IMR-90 (cell line): ENCODE measurements around the gene ZNHIT2.

ENCODE experiments used
- BHLHE40 ChIP-seq: fragments of 150-350 bp; IDR thresholded peaks from 2 replicates; pipeline ENCODE4 v1.6.1; 2016; ENCODE audit warnings: mild to moderate bottlenecking, low read depth, low read length
- CEBPB ChIP-seq: IDR thresholded peaks from 2 replicates; pipeline ENCODE4 v1.6.1; 2012; ENCODE audit warnings: low read depth, low read length, improper control_type of control experiment
- CHD1 ChIP-seq: IDR thresholded peaks from 2 replicates; pipeline ENCODE4 v1.6.1; 2012; ENCODE audit warnings: low read depth, low read length, improper control_type of control experiment
- FOS ChIP-seq: fragments of 150-350 bp; IDR thresholded peaks from 2 replicates; pipeline ENCODE4 v1.6.1; 2016; ENCODE audit warnings: low read depth, low read length
- MAZ ChIP-seq: IDR thresholded peaks from 2 replicates; pipeline ENCODE4 v1.6.1; 2012; ENCODE audit warnings: low read depth, mild to moderate bottlenecking, low read length, improper control_type of control experiment, moderate library complexity, borderline replicate concordance
- MXI1 ChIP-seq: IDR thresholded peaks from 2 replicates; pipeline ENCODE4 v1.6.1; 2012; ENCODE audit warnings: low read depth, mild to moderate bottlenecking, low read length, moderate library complexity, borderline replicate concordance
- POLR2A ChIP-seq: IDR thresholded peaks from 2 replicates; pipeline ENCODE4 v1.6.1; 2012; ENCODE audit warnings: mild to moderate bottlenecking, low read depth, low read length
- RAD21 ChIP-seq: IDR thresholded peaks from 2 replicates; pipeline ENCODE4 v1.6.1; 2012; ENCODE audit warnings: low read length, improper control_type of control experiment
- RFX5 ChIP-seq: IDR thresholded peaks from 2 replicates; pipeline ENCODE4 v1.8.0; 2012; ENCODE audit warnings: low read depth, mild to moderate bottlenecking, low read length, moderate library complexity
- SMC3 ChIP-seq: fragments of 150-350 bp; IDR thresholded peaks from 2 replicates; pipeline ENCODE4 v1.6.1; 2016; ENCODE audit warnings: low read depth, mild to moderate bottlenecking, antibody characterized with exemption, low read length, moderate library complexity
- TF ChIP-seq, protein P1 (sequence below): conservative IDR thresholded peaks from 2 replicates; pipeline ENCODE4 v1.5.1; 2012; ENCODE audit warnings: mild to moderate bottlenecking, low read depth, low read length, improper control_type of control experiment
- TF ChIP-seq, protein P2 (sequence below): fragments of 150-350 bp; IDR thresholded peaks from 2 replicates; pipeline ENCODE4 v1.6.1; 2016; ENCODE audit warnings: low read depth, mild to moderate bottlenecking, low read length, moderate library complexity, borderline replicate concordance

DNA sequence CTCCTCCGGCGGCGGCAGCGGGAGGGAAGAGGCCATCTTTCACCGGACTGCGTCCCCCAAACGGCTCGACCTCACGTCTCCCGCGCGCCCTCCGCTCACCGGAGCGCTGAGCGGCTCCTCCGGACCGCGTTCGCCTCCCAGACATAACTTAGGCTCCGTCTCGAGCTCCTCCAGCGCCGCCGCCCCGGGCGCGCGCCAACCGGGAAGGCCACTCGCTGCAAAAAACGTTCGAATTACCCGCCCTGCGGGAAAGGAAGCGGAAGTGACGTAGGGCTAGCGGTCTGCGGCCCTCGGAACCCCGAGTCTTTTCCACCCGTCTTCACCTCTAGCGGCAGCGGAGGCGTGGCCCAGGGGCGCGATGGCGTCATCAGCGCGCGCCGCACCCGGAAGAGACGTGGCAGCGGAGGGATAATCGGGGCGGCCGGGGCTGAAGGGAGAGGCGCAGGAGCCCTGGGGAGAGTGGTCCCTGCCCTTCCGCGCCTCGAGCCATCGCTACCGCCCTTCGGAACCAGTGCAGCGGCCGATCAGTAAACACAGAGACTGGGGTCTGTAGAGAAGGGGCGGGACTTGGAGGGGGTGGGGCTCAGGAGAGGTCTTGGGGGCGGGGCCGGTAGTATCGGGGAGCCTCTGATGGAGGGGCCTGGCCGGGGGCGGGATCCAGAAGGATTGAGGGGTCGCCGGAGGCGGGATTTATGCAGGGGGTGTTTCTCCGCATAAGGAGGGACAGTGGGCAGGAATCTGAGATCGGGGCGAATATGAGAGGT lies 33.5 kb downstream of the ZNHIT2 start, which contains the start of the genes CDCA5 and ZFPL1:
- TF ChIP-seq, protein P1, sequence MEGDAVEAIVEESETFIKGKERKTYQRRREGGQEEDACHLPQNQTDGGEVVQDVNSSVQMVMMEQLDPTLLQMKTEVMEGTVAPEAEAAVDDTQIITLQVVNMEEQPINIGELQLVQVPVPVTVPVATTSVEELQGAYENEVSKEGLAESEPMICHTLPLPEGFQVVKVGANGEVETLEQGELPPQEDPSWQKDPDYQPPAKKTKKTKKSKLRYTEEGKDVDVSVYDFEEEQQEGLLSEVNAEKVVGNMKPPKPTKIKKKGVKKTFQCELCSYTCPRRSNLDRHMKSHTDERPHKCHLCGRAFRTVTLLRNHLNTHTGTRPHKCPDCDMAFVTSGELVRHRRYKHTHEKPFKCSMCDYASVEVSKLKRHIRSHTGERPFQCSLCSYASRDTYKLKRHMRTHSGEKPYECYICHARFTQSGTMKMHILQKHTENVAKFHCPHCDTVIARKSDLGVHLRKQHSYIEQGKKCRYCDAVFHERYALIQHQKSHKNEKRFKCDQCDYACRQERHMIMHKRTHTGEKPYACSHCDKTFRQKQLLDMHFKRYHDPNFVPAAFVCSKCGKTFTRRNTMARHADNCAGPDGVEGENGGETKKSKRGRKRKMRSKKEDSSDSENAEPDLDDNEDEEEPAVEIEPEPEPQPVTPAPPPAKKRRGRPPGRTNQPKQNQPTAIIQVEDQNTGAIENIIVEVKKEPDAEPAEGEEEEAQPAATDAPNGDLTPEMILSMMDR = 0 out of 2 replicates have a peak, but pooled peaks have one; percentile 1
- no peak for TF ChIP-seq SMC3
- peak; percentile 97 for TF ChIP-seq POLR2A
- TF ChIP-seq, protein P2, sequence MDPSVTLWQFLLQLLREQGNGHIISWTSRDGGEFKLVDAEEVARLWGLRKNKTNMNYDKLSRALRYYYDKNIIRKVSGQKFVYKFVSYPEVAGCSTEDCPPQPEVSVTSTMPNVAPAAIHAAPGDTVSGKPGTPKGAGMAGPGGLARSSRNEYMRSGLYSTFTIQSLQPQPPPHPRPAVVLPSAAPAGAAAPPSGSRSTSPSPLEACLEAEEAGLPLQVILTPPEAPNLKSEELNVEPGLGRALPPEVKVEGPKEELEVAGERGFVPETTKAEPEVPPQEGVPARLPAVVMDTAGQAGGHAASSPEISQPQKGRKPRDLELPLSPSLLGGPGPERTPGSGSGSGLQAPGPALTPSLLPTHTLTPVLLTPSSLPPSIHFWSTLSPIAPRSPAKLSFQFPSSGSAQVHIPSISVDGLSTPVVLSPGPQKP = 0 out of 2 replicates have a peak, but pooled peaks have one; percentile 9
- TF ChIP-seq BHLHE40 = no peak
- peak; percentile 36; the same call in 1 of the 2 replicates for TF ChIP-seq CEBPB
- TF ChIP-seq MAZ = peak; percentile 69; the same call in 1 of the 2 replicates
- peak; percentile 98 for TF ChIP-seq MXI1
- TF ChIP-seq CHD1 = no peak
- TF ChIP-seq RFX5 = no peak
- no peak for TF ChIP-seq FOS
- TF ChIP-seq RAD21 = no peak; the same call in 1 of the 2 replicates
